Right ventricle myocardium inferior (tissue), 1 donor: Measurements from ENCODE around the gene CAMKK2. TPM values are rescaled to one million over a fixed set of nuclear protein-coding genes. Genes with fewer than 3 reads are reported as not detected.
"Not testable (repeated sequence)": the region's sequence is repeated elsewhere in the genome, so short reads cannot be mapped to it uniquely, and the experiment has no call there.

Experiments used
- ATAC-seq: fragments of 200-7000 bp; cut with Tn5 transposase; one replicate; pipeline ENCODE4 v1.9.1; 2020; ENCODE audit warnings: mild to moderate bottlenecking, moderate library complexity
- DNase-seq: peaks from one replicate; pipeline ENCODE4 v3.0.0; 2021; ENCODE audit errors: missing footprints
- intact Hi-C: fragments of 100-400 bp; cut with DNase I; formaldehyde crosslinking; loops from one replicate; pipeline ENCODE4 v1.11.0; 2022
- total RNA-seq: library from RNA; stranded (reverse); fragmentation: NEBNext Ultra II Directional; extraction: Animal tissue kit (Norgen Biotek cat#: 25700); gene quantifications from one replicate; pipeline ENCODE4 v1.2.1, GENCODE V29; 2021
- donor health status: DM: no; HTN: yes; CAD: no; lungs with severe emphysema.

CAMKK2 gene
- total RNA-seq, 1 donor from 2014 or later = 15.2 TPM

GRCh38 chr12:121216102-121216501 is 80.4 kb downstream of the CAMKK2 start:
- intact Hi-C loops = no loop called here
- DNase-seq = no peak
- ATAC-seq = no peak

DNA sequence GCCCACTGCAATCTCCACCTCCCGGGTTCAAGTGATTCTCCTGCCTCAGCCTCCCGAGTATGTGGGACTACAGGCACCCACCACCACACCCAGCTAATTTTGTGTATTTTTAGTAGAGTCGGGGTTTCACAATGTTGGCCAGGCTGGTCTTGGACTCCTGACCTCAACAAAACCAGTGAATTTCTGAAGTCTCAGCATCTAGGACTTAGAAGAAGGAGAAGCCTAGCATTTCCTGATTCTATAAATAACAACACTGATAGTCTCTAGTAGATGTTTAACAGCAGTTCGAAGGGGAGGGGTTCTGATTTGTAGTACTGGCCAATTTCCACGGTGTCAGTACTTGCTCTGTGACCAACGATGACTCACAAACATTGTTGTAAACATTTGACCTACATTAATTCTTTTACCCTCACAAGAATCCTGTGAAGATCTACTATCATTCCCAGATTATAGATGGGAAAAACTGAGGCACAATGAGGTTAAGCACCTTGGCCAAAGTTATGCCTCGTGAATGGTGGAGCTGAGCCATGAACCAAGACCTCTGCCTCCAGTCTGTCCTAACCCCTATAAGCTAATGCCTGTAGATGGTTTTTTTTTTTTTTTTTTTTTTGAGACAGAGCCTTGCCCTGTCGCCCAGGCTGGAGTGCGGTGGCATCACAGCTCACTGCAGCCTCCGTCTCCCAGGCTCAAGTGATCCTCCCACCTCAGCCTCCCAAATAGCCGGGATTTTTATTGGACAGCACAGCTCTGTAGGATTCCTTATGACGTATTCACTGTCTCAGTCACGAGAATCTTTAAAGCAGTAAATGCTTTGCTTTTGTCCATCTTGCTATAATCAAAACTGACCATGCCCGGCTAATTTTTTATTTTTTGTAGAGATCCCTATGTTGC is 81.4 kb downstream of the CAMKK2 start:
- peak; percentile 30 for ATAC-seq
- DNase-seq = no peak

GRCh38 chr12:121214166-121214777 is 82.2 kb downstream of the CAMKK2 start:
- intact Hi-C loops = no loop called here

More for the DNA sequence above, 81.4 kb downstream of the CAMKK2 start:
- intact Hi-C loops = no loop called here

GRCh38 chr12:121212875-121213274 is 83.6 kb downstream of the CAMKK2 start:
- intact Hi-C loops = no loop called here
- DNase-seq (no peak), ATAC-seq (no peak)

More at GRCh38 chr12:121214166-121214777, 82.2 kb downstream of the CAMKK2 start:
- ATAC-seq = no peak
- DNase-seq = no peak

DNA sequence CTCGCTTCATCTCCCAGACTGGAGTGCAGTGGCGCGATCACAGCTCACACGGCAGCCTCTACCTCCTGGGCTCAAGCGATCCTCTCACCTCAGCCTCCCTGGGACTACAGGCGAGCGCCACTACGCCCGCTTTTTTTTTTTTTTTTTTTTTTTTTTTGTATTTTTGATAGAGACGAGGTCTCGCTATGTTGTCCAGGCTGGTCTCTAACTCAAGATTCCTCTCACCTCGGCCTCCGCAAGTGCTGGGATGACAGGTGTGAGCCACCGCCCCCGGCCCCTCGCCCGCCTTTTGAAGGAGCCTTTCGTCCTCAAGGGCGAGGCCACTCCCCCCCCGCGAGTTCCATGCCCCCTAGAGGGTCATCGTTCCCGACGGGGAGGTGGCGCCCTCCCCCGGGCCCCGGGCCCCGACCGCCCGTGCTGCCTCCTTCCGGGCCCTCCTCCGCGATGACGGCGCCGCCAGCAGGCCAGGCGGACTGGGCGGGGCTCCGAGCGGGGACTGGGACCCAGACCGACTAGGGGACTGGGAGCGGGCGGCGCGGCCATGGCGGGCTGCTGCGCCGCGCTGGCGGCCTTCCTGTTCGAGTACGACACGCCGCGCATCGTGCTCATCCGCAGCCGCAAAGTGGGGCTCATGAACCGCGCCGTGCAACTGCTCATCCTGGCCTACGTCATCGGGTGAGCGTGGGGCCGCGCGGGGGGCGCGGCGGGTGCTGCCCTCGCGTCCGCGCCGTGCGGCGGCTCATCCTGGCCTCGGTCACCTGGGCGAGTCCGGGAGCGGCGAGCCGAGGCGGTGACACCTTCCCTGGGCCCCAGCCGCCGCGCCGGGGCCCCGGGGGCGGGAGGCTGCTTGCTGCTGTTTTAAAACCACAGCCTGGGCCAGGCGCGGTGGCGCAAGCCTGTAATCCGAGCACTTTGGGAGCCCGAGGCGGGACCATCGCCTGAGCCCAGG is 86.6 kb downstream of the CAMKK2 start, which contains the start of gene P2RX4:
TSS of gene P2RX4 (plus strand) at position 506 of the 949 bp plus-strand sequence. CDS start at position 542, 36 bp downstream.
- peak; percentile 94 for DNase-seq
- intact Hi-C loops = loop anchor here (5.0 kb wide), 1 partner anchor 83 kb away; no protein-coding TSS in a partner anchor
- peak; percentile 92 for ATAC-seq

DNA sequence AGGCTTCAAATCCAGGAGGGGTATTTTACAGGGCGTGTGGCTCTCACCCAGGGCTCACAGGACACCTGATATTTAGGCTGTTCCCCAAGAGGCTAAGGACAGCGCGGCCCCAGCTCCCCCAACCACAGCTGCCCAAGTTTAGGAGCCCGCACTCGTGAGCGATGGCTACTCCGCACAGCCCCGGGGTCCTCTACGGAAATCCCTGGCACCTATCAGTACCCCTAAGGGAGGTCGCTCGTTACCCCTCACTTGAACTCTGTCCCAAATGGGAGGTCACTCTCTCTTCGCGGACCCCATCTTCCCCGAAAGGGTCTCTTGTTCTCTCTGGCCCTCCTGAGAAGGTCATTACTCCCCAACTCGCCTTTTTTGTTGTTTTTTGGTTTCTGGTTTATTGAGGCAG is 87.3 kb downstream of the CAMKK2 start:
- DNase-seq (no peak), ATAC-seq (no peak)
- intact Hi-C loops = loop anchor here (5.0 kb wide), 1 partner anchor 82 kb away; no protein-coding TSS in a partner anchor

- ATAC-seq, DNase-seq: not testable (repeated sequence)
- intact Hi-C loops = loop anchor here (5.0 kb wide), 1 partner anchor 81 kb away; no protein-coding TSS in a partner anchor
Measured at GRCh38 chr12:121208571-121208970, 87.9 kb downstream of the CAMKK2 start.

- intact Hi-C loops = loop anchor here (5.0 kb wide), 1 partner anchor 78 kb away; no protein-coding TSS in a partner anchor
- DNase-seq (no peak), ATAC-seq (no peak)
Measured at GRCh38 chr12:121205491-121205890, 91.0 kb downstream of the CAMKK2 start.

DNA sequence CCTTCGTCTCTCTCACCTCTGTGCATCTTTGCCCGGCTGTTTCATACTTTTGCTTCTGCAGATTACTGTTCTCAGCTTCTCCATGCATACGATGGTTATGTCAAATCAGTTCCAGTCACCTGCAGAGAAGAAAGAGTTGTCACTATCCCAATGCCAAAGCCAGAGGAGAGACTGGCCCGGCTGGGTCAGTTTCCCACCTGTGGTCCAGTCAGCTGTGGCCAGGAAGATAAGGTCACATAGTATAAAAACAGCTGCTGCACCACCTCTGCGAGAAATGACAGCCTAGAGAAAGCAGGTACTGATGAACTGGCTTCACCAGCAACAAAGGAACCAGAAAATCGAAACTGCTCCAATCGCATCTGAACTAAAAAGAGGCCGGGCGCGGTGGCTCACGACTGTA is 93.0 kb downstream of the CAMKK2 start:
- DNase-seq = no peak
- ATAC-seq = no peak
- intact Hi-C loops = no loop called here

- DNase-seq (no peak), ATAC-seq (no peak)
- intact Hi-C loops = no loop called here
Measured at GRCh38 chr12:121202407-121203355, 93.8 kb downstream of the CAMKK2 start.

GRCh38 chr12:121201140-121201539 is 95.4 kb downstream of the CAMKK2 start:
- ATAC-seq, intact Hi-C loops, DNase-seq: not testable (repeated sequence)

GRCh38 chr12:121198949-121199348 is 97.6 kb downstream of the CAMKK2 start:
- intact Hi-C loops = no loop called here
- DNase-seq = no peak
- ATAC-seq = no peak

DNA sequence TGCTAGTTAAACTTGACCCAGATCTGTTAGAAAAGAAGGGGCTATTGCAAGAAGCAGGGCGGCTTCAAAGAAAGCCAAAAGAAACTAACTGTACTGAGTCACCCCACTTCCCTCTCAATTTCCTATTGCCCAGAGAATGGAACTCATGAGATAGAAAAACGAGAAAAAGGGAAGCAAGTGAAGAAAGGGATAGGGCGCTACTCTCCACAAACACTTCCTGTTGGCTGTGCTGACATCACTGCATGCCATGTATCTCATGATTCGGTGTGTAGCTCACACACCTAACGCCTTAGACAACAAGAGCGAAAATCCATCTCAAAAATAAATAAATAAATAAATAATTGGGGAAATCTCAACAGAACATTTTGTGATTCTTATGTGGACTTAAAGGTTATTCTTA is 99.6 kb downstream of the CAMKK2 start:
- ATAC-seq (peak; percentile 60), DNase-seq (no peak)
- intact Hi-C loops = no loop called here

GRCh38 chr12:121191151-121191550 is 105.4 kb downstream of the CAMKK2 start:
- intact Hi-C loops = no loop called here
- ATAC-seq (no peak), DNase-seq (no peak)

DNA sequence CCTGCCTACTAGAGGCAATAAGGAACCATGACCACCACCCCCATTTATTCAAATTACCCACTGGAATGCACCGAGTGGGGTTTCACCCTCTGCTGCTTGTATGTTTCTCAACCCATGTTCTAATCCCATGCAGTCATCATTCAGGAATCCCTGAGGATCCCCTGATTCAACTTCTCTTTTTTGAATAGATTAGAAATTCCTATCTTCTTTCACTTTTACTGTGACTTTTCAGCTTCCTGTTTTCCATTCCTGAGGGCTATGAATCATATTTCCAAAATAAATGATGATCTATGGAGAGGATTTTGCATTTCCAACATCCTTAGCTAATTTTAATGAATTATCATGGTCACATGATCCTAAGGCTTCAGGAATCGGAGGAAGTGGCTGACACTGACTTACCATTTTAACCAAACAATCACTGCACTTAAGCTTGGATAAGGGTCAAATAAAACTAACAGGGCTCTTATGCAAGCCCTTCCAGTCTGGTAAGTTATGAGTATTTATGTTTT is 105.9 kb downstream of the CAMKK2 start:
- ATAC-seq (no peak), DNase-seq (no peak)
- intact Hi-C loops = no loop called here

DNA sequence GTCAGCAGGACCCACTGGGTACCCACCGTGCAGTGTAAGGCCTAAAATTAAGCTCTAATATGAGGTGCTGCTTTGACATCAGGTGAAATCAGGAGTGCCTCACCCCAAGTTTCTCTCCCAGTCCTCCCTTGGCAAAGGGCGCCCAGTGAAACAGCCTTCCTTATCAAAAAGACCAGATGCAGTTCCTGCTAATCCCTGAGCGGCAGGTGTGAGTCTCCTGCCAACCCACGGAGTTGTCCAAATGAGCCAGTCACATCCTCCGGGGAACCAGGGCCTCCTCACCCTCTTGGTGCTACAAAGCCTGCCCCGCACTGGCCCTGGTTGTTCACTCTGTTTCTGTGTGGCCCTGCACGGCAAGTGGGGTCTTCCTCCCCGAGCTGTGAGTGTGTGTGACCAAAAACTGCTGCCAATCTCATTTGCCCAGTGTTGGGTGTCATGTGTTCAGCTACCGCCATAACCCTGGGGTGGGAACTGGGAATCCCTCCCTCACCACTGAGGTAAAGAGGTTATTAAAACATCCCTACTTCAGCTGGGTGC is 106.8 kb downstream of the CAMKK2 start:
- ATAC-seq (no peak), DNase-seq (no peak)
- intact Hi-C loops = no loop called here

GRCh38 chr12:121189131-121189530 is 107.4 kb downstream of the CAMKK2 start:
- no peak for ATAC-seq
- DNase-seq = no peak
- intact Hi-C loops = no loop called here
